NCI-H526 treated with DMSO at 0.1 percent for 48 hours (cell line): ENCODE results near the gene TSPAN15.

Source experiments
- DNase-seq: peaks from one replicate; lab custom pipeline; 2025; lab: John Stamatoyannopoulos, UW

TSPAN15 gene

DNA sequence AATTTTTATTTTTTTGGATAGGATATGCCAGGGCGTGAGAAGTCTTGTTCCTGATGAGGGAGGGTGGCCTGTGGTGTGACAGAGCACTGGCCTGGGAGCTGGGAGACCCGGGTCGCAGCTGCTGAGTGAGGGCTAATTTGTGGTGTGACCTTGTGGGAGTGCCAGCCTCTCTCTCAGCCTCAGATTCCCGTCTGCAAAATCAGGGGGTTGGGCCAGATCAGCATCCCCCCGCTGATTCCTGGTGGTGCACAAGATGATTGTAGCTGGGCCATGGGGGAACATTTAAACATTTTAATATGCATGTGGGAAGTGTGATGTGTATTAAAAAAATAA is 14.9 kb downstream of the TSPAN15 start:
- DNase-seq: no peak

DNA sequence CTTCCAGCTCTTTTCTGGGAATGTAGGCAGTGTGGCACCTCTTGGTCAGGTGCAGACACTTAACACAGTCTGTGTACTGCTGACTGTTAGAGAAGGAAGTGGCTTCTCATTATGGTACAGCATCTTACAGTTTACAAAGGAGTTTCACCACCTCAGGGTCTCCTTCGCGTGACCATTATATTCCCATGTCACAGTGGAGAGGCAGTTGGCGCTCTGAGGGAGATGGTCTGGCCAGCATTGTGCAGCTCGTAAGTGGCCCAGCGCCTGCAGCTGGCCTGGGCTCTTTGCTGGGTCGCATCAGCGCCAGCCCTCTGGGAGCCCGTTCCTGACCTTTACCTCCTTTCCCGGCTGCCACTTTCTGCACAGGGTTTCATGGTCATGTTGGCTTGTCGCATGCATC is 15.4 kb downstream of the TSPAN15 start:
- DNase-seq: no peak

GRCh38 chr10:69467928-69468750 is 16.9 kb downstream of the TSPAN15 start:
- DNase-seq: no peak

DNA sequence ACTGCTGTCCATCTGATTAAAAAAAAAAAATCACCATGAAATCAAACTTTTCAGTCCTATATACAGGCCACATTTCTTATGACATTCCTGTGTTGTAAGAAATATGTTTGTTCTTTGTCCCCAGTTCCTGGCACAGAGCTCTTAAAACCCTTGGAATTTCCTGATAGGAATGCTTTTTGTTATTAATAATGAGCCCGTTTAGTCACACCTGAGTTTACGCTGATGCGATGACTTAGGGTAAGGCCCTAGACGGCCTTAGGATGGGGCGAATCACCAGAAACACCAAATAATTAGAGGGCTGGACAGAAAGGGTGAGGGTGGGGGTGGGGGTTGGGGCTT is 17.5 kb downstream of the TSPAN15 start:
- DNase-seq: no peak

DNA sequence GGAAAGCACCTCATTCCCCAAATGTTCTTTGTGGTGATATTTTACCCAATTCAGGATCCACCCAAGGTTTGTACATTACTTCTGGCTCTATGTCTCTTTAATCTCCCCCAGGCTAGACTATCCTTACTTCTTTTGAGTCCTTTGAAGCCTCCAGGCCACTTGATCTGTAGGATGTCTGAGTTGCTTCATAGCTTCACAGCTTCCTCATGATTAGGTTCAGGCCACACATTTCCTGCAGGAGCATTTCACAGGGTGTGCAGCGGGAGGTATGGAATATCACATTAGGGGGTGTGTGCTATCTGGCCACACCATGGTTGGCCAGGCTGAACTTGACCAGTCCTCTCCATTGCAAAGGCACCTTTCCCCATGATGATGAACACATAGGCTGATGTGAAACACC is 18.7 kb downstream of the TSPAN15 start:
- DNase-seq: no peak

DNA sequence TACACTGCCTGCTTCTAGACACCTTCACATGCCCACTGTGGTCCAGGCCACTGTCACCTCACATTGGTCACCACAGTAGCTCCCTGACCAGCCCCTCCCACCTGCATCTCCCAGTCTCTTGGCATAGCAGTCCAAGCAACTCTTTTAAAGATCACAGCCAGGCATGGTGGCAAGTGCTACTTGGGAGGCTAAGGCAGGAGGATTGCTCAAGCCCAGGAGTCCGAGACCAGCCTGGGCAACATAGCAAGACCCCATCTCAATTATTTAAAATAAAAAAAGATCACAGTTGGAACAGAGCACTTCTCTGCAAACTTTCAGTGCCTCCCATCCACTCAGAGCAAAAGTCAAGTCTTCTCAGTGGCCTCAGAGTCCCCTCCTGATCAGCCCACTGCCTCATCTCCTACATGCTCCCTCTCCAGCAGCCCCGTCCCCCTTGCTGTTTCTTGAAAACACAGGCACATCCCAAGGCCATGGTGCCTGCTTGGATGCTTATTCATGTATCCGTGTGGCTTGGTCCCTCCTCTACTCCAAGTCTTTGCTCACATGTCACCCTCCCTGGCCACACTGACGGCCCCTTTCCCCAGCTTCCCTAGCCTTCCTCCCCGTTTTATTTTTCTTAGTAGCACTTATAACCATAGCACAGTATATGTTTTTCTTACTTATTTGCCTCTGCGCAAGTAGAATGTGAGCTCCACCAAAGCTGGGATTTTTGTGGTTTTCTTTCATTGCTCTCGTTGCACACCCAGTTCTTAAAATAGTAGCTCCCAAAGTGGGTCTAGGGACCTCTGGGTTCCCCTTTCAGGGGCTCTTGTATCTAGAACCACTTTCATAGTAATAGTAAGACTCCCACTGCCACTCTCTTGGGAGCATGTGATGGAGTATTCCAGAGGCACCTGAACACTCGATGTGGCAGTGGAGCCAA is 19.5 kb downstream of the TSPAN15 start:
- no peak for DNase-seq

GRCh38 chr10:69472142-69472541 is 20.9 kb downstream of the TSPAN15 start:
- no peak for DNase-seq

GRCh38 chr10:69472544-69472943 is 21.3 kb downstream of the TSPAN15 start:
- no peak for DNase-seq

DNA sequence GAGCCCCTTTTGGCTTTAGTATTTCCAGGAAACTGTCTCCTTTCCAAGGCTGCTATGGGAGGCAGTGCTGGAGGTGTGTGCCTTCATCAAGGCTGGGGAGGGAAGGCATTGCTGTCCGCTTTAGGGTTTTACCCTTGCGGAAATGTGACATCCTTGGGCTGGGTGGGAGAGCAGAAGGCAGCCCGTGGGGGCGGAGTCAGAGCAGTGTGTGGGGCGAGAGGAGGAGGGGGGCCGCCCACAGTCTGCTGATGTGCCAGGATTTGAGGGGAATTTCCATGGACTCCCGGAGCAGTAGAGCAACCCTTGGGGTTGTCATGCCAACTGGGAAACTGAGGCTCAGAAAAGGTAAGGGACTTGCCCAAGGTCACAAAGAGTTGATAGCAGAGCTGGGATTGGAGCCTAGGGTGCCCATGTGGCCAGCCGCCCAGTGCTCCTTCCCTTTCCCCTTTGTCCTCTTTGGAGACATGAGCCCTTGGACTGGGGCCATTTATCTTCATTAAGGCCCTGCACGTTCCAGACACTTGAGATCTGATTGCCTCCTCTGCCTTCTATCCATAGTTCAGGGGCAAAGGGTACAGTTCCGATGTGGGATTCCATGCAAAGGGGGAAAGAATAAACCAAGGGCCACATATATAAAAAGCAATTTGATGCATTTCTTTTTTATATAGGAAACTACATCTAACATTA is 22.2 kb downstream of the TSPAN15 start:
- DNase-seq: no peak

DNA sequence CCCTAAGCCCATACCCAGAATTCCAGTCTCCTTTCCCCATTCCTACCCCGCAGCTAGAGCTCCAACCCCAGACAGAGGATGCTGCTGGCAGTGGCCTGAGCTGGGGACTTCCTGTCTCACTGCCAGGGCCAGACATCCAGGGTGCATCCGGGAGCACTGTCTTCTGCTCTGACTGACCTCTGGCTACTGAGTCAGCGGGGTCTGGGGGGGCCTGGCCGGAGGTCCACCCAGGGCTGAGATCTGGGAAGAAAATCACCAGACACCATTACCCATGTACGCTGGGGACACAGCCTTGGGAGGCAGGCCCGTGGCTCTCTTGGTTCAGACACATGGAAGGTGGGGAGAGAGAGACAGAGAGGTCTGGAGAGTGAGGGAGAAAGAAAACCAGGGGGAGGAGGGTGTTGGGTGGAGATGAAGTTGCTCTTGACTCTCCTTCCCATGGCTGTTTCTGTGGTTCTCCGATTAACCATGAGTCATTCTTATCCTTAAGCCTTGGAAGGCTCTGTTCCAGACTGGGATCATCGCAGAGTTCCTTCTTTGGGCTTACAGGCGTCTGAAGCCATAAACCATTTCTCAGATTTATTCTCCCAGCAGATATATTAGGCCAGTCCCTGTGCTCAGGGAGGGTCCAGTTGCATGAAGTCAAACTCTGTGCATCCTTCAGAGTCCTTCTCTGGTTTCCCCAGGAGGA is 23.6 kb downstream of the TSPAN15 start:
- DNase-seq: no peak

DNA sequence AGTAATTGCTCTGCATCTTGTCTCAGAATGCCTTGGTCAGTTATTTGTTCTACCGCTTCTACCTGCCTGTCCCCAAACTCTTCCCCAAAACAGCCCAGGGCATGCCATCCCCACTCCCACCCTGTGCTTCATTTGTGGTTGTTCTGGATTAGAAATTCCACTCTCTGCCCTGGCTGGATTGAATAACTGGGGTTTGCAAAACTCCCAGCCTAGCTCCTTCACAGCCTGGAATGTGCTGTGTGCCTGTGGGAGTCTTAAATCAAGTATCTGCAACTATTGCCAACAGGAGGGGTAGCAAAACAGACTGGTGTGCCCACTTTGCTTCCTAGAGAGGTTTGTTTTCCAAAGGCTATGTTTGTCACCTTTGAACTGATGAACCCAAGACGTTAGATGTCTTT is 24.2 kb downstream of the TSPAN15 start:
- no peak for DNase-seq

DNA sequence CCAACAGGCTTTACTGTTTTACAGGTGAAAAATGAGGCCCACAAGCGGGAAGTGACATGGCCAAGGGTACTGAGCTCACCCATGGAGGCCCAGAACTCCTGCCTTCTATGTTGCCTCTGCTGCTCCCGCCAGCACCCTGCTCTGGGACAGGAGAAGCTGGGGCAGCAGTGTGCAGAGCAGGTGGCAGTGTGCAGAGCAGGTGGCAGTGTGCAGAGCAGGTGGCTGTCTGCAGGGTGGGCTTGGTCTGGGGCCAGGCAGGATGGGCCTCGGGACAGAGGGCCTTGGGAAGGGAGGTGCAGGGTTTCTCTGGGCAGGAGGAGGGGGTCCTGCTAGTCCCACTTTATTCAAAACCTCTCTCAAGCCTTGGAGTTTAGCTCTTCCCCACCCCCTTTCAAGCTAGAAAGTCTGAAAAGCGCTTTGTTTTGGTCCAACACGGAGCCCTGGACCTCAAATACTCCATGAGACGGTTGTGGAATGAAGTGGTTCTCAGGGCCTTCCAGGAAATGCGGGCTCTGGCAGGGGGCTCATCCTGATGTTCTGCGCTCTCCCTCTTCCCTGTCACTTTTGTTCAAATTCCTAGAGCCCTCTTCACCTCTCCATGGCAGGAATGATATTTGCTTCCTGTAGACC is 26.8 kb downstream of the TSPAN15 start:
- DNase-seq: no peak

DNA sequence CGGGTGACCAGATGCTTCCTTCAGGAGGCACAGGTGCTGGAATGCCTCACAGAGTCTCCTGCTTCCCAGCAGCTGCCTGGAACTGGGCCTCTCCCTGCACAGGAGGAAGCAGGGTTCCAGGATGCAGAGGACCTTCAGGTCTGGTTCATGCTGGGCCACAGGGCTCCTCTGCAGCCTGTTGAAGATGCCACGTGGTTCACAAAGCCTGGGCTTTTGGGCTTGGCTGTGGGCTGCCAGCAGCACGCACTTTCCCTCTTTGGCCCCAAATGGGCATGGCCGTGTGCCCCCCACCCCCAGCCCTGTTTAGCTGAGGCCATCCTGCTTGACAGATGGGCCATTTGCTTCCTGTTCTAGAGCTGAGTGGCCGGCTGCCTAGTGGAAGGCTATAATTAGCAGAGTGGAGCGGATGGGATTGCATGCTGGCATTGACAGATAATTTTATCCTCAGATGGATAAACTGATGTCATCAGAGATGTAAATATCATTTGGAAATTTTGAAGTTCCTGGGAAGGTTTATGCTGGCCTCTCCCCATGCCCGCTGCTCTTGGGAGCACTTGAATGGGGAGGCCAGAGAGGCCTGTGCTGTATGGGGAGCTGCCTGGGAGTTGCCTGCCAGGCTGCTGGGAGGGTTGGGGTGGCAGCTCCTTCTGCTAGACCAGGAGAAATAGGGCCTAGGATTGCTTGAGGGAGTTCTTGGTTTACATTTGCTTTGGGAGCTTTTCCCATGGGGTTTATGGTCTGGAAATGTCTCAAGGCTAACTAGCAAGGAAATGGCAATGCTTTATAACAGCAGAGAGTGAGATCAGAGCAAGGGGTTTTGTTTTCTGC is 28.2 kb downstream of the TSPAN15 start:
- no peak for DNase-seq

DNA sequence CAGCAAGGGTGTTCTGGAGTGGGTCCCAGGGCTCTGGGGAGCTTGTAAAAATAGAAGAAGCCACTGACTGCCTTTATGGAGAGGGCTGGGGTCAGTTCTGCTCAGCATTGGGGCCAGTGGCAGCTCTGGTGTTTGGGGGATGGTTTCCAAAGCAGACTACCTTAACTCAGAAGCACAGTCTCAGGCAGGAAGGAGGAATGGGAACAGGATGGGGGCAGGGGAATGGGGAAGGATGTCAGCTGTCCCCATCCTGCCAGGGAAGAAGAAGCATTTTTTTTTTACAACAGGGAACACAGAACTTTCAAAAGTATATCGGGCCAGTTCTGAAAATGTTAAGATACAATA is 28.8 kb downstream of the TSPAN15 start:
- no peak for DNase-seq

DNA sequence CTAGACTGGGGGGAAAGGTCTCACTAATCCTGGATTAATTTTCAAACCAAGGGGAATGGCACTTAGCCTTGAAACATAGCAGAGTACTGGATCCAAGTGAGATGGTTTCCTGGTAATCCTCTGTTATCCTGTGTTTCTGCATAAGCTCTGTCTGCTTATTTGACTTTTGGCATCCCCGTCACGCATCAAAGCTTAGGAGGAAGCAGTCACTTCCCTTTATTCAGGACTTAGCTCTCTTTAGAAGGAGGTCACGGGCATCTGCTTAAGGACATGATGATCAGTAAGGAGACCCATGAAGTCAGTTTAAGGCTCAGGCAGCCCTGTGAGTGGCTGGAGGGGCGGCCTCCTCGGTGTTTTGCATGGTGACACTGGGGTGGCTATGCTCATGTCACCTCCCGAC is 30.0 kb downstream of the TSPAN15 start:
- no peak for DNase-seq

GRCh38 chr10:69481811-69482524 is 30.7 kb downstream of the TSPAN15 start:
- no peak for DNase-seq

GRCh38 chr10:69483963-69484362 is 32.7 kb downstream of the TSPAN15 start:
- DNase-seq: no peak

GRCh38 chr10:69484736-69485135 is 33.5 kb downstream of the TSPAN15 start:
- DNase-seq: no peak

GRCh38 chr10:69486922-69487730 is 35.9 kb downstream of the TSPAN15 start:
- DNase-seq: no peak
